LNCAP (cell line): ENCODE measurements around the gene SIRT7.

Experiments
- CTCF ChIP-seq: fragments of 450-650 bp; IDR thresholded peaks from 2 replicates; pipeline ENCODE4 v1.5.1; 2017; ENCODE audit warnings: mild to moderate bottlenecking

The SIRT7 gene

DNA sequence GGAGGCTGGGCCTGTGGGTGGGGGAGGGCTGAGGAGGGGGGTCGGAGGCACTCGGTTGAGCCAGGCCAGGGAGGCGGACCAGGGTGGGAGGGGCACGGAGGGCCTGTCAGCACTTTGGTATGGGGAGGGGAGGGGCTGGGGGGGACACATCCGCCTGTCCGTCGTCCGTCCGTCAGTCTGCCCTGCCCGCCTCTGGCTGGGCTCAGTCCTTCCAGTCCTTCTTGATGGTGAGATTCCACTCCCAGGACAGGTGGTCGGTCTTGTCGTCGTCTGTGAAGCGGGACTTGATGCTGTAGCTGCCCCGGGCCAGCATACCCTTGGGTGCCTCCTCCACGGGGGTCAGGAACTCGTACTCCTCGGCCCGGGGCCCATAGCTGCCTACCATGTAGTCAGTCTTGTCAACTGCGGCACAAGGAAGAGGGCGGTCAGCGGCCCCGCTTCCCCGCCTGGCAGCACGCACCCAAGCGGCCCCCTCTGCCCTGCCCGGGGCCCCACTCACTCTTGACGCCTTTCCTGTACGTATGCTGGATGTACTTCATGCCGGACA lies 49.2 kb downstream of the SIRT7 start:
- no peak for TF ChIP-seq CTCF

DNA sequence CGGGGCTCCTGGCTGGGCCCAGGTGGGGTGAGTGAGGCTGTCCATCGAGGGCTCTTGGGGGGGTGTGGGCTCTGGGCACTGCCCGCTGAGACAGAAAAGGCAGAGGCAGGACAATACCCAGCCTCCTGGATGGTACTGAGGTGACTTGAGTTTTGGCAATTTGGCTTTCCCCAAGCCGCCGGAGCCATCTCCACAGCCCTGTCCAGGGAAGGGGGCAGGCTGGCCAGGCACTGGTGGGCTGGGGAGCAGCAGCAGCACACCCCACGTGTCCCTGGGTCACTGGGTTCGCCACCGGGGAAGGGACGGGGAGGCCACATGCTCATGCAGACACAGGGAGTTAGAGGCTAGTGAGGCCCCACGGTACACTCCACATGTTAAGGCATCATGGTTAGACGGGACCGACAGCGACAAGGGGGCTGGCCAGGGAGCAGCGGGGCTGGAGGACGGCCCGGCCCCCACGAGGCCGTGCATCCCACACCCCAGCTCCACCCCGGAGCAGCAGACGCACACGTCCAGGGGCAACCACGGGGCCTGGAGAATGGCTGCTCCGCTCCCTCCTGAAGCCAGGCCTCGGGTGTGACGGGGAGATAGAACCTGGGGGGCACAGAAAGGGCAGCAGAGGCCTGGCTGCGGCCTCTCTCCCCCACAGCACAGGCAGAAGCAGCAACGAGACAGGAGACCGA lies 49.8 kb downstream of the SIRT7 start:
- no peak for TF ChIP-seq CTCF

DNA sequence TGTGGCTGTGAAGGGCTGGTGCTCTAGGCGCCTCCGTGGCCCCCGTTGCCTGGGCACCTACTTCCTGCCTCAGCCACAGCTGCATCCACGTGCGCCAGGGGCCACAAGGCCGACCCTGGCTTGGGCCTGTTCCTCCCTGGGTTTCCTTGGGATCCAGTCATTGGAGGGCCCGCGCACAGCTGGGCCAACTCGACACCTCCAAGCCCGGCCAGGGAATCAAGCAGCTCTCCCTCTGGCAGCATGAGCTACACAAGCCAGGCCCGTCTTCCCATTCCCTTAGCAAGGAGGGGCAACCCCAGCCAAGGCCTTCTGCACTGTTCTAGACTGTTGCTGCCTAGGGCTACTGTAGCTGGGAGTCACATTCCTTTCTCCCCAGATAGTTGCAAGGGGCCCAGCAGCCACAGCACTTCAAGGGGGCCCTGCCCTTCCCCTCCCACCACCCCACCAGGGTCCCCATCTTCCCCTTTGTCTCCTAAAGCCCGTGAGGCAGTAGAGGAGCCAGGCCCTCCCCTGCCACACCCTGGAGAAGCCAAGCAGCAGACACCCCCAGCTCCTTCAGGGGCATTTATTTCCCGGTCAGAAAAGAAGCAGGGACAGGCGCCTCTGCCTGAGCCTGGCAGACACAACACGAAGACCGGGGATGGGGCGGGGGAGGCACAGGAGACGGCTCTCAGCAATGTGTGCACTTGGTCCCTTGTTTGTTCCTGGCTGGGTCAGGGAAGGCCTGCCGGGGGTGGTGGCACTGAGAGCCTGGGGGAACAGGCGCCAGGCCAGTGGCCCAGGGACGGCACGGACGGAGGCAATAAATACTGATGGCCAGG lies 50.6 kb downstream of the SIRT7 start:
- no peak for TF ChIP-seq CTCF

DNA sequence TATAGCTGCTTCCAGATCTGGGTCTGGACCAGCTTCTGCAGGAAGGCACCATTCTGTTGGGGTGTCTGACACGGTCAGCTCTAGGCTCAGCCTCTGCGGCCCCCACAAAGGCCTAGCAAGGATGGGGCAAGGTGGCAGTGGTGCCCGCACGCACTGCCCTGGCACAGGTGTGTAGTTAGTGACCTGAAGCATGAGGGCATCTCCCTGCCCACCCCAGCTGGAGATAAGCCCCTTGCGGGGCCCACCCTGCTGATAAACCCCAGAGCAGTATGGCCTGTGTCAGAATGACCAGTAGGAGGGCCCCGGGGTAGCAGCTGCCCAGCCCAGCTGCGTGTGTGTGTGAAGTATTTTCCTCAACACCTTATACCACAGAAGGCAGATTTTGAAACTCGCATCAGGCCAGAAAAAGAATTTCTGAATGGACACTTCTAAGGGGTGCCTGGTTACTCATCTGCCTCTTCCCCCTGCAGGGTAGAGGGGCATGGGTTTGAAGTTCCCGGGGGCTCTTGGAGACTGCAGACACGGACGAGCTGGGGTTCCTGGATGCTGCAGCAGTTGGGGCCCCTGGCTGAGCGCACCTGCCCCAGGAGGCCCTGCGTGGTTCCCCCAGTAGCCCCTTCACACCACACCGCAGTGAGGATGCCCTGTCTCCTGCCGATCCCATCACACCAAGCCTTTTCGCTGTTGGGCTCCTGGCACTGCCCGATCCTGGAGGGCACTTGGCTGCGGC lies 51.4 kb downstream of the SIRT7 start:
- TF ChIP-seq CTCF = no peak

GRCh38 chr17:81865733-81866439 lies 52.1 kb downstream of the SIRT7 start:
- no peak for TF ChIP-seq CTCF

- no peak for TF ChIP-seq CTCF
Observed at GRCh38 chr17:81865358-81865732, 52.6 kb downstream of the SIRT7 start.
